Pericardium fibroblast (primary cell): ENCODE measurements around the gene WNT10A. TPM values are rescaled to one million over a fixed set of nuclear protein-coding genes. Genes with fewer than 3 reads are reported as not detected.

ENCODE experiments used
- total RNA-seq: library from RNA; depleted of rRNA; stranded (reverse); fragments of >200 nt; gene quantifications from 2 replicates; pipeline ENCODE4 v1.2.3, GENCODE V29; 2015

WNT10A gene
- total RNA-seq: not detected in 2 replicates

GRCh38 chr2:218880102-218880858 lies at the start of gene WNT10A:
Gene WNT10A, plus strand, starts transcription at chr2:218880852. Its CDS starts 144 bp downstream, at chr2:218880996.

GRCh38 chr2:218831378-218831990 lies 49.2 kb upstream of the WNT10A start, which contains the start of gene PRKAG3:
Gene PRKAG3, minus strand, starts transcription at chr2:218831803.

GRCh38 chr2:218859556-218859987 lies 21.1 kb upstream of the WNT10A start, which contains the start of gene WNT6:
Gene WNT6, plus strand, starts transcription at chr2:218859805. Its CDS starts 233 bp downstream, at chr2:218860038.

Other genes starting within 250 kb of the WNT10A start
- 7.0 and 9.4 TPM in 2 replicates for gene ZNF142, start 221.2 kb upstream of the WNT10A start, total RNA-seq
- 15.8 and 27.7 TPM in 2 replicates for gene BCS1L, start 221.2 kb upstream of the WNT10A start, total RNA-seq
- gene RNF25, start 208.8 kb upstream of the WNT10A start, total RNA-seq: 18.0 and 19.5 TPM in 2 replicates
- gene STK36, start 208.8 kb upstream of the WNT10A start, total RNA-seq: 10.2 and 36.8 TPM in 2 replicates
- 7.7 and 8.1 TPM in 2 replicates for gene TTLL4, start 170.0 kb upstream of the WNT10A start, total RNA-seq
- gene CYP27A1, start 98.7 kb upstream of the WNT10A start, total RNA-seq: 3.7 and 5.6 TPM in 2 replicates
- not detected in 2 replicates for gene PRKAG3, start 49.0 kb upstream of the WNT10A start, total RNA-seq
- gene WNT6, start 21.0 kb upstream of the WNT10A start, total RNA-seq: not detected in 2 replicates
- not detected in 2 replicates for gene CDK5R2, start 78.8 kb downstream of the WNT10A start, total RNA-seq
- not detected in 2 replicates for gene FEV, start 104.3 kb downstream of the WNT10A start, total RNA-seq
- gene CRYBA2, start 112.6 kb downstream of the WNT10A start, total RNA-seq: not detected in 2 replicates
- gene CFAP65, start 160.7 kb downstream of the WNT10A start, total RNA-seq: not detected in 2 replicates
- 0.12 TPM in 1 of 2 replicates, not detected in the other for gene IHH, start 180.1 kb downstream of the WNT10A start, total RNA-seq